ENCODE results near the gene SORCS3. TPM values are rescaled to one million over a fixed set of nuclear protein-coding genes. Genes with fewer than 3 reads are reported as not detected.

SORCS3 gene
- total RNA-seq, 1 experiment from 2014 or later: not detected

DNA sequence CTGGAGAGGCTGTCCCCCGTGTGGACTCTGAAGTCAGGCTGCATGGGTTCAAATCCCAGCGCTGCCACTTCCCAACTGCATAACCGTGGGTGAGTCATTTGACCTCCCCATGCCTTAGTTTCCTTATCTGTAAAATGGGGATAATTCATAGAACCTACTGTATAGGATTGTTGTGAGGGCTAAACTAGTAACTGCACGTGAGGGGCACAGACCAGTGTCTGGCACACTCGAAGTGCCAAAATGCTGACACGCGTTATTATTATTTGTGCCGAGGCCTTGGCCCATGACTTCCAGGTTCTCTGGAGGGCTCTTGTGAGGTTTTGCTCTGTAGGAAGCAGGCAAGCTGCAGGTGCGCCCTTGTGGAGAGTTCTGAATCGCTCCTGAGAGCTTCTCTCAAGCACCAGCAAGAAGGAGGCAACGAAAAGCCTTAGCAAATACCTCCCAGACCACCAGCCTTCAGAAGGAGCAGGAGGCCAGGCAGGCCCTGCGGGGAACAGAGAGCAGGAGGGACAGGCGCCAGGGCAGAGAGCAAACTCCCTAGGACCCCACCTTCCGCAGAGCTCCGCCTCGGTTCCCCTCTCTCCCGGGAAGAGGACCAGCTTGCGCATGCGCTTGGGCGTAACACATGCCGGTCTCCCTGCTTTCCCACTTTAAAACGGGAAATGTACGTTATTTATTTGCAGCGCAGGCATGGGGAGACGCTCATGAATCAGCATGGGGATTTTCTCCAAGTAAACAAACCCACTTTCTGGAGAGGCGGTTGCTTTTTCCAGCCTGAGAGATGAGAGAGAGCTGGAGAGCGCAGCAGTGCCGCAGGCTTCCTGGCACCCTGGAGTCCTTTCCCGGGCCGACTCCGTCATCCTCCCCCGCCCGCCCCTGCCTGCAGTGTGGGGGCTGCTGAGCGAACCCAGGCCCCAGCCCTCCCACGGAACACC is 39.6 kb downstream of the SORCS3 start:
- CTCF ChIA-PET: interaction anchor here (1.2 kb wide), 1 partner anchor 14 kb away, joined by 5 read pairs; no protein-coding TSS in a partner anchor
- intact Hi-C loops (cut with micrococcal nuclease): no loop called here
- no peak for DNase-seq (ENCODE audit: unreplicated experiment)
- H3K4me1 Mint-ChIP-seq (ENCODE audit: insufficient read depth, unreplicated experiment): no peaks in the 10 kb centered on the region
- H3K36me3 Mint-ChIP-seq (ENCODE audit: insufficient read depth, unreplicated experiment): no peaks in the 10 kb centered on the region
- no peak overlapping the region for H3K4me3 Mint-ChIP-seq (ENCODE audit: unreplicated experiment)
- H3K27me3 Mint-ChIP-seq (ENCODE audit: insufficient read depth, unreplicated experiment): peaks cover 11% of the 10 kb centered on the region
- TF ChIP-seq, protein P1, sequence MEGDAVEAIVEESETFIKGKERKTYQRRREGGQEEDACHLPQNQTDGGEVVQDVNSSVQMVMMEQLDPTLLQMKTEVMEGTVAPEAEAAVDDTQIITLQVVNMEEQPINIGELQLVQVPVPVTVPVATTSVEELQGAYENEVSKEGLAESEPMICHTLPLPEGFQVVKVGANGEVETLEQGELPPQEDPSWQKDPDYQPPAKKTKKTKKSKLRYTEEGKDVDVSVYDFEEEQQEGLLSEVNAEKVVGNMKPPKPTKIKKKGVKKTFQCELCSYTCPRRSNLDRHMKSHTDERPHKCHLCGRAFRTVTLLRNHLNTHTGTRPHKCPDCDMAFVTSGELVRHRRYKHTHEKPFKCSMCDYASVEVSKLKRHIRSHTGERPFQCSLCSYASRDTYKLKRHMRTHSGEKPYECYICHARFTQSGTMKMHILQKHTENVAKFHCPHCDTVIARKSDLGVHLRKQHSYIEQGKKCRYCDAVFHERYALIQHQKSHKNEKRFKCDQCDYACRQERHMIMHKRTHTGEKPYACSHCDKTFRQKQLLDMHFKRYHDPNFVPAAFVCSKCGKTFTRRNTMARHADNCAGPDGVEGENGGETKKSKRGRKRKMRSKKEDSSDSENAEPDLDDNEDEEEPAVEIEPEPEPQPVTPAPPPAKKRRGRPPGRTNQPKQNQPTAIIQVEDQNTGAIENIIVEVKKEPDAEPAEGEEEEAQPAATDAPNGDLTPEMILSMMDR (IDR thresholded peaks at IDR 0.05; ENCODE audit: unreplicated experiment): no peak
- POLR2A ChIA-PET: no interaction called here
- no TSS peak for BruUV-seq (replicated peaks)
- H3K9me3 Mint-ChIP-seq (ENCODE audit: unreplicated experiment): no peaks in the 10 kb centered on the region
- H3K27ac Mint-ChIP-seq (ENCODE audit: low read depth, unreplicated experiment): no peak overlapping the region

DNA sequence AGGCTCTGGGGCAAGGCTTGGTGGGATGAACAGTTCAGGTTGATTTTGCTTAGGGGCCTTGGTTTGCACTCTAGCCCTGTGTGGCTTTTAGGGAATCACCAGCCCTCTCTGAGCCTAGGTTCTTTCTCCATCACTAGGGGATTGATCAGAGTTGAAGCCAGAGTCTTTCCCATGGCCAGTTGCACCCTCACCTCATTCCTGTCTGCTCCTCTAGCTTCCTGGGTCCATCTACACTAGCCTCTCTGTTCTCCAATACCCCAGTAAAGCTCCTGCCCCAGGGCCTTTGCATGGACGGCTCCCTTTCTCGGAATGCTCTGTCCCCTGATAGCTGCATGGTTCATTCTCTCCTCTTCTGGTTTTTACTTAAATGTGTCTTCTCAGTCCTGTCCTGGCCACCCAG is 40.4 kb downstream of the SORCS3 start:
- intact Hi-C loops (cut with micrococcal nuclease): no loop called here
- Mint-ChIP-seq H3K9me3 (ENCODE audit: unreplicated experiment) (peaks cover under 1% of the 10 kb centered on the region), H3K27me3 (ENCODE audit: insufficient read depth, unreplicated experiment) (peaks cover 14% of the 10 kb centered on the region), H3K27ac (ENCODE audit: low read depth, unreplicated experiment) (no peak overlapping the region), H3K4me3 (ENCODE audit: unreplicated experiment) (no peak overlapping the region), H3K4me1 (ENCODE audit: insufficient read depth, unreplicated experiment) (no peaks in the 10 kb centered on the region), H3K36me3 (ENCODE audit: insufficient read depth, unreplicated experiment) (no peaks in the 10 kb centered on the region)
- no peak for DNase-seq (ENCODE audit: unreplicated experiment)
- BruUV-seq (replicated peaks): no TSS peak
- ChIA-PET CTCF (no interaction called here), POLR2A (no interaction called here)
- TF ChIP-seq, protein P1 (IDR thresholded peaks at IDR 0.05; ENCODE audit: unreplicated experiment): no peak

DNA sequence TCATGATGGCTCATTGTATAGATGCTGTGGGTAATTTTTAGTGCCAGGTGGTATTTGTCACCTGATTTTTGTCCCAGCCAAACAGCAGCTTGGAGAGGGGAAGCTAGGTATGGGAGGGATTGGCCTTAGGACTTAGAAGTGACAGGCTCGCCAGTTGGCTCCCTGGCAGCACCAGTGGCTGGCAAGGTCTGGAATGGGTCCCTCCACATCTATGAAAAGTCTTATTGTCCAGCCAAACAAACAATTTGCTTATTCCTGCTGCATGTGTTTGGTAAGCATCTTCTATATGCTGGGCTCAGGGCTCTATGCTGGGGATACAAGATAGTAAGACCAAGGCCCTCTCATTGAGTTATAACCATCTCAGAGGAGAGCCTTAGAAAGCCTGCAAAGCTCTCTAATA is 42.5 kb downstream of the SORCS3 start:
- Mint-ChIP-seq H3K4me3 (ENCODE audit: unreplicated experiment) (no peak overlapping the region), H3K36me3 (ENCODE audit: insufficient read depth, unreplicated experiment) (no peaks in the 10 kb centered on the region), H3K4me1 (ENCODE audit: insufficient read depth, unreplicated experiment) (no peaks in the 10 kb centered on the region), H3K9me3 (ENCODE audit: unreplicated experiment) (peaks cover 7% of the 10 kb centered on the region), H3K27ac (ENCODE audit: low read depth, unreplicated experiment) (no peak overlapping the region), H3K27me3 (ENCODE audit: insufficient read depth, unreplicated experiment) (peaks cover 33% of the 10 kb centered on the region)
- BruUV-seq (replicated peaks): no TSS peak
- DNase-seq (ENCODE audit: unreplicated experiment): no peak
- ChIA-PET POLR2A (no interaction called here), CTCF (interaction anchor here (1.4 kb wide), 1 partner anchor 23 kb away, joined by 3 read pairs; no protein-coding TSS in a partner anchor)
- TF ChIP-seq, protein P1 (IDR thresholded peaks at IDR 0.05; ENCODE audit: unreplicated experiment): no peak
- intact Hi-C loops (cut with micrococcal nuclease): no loop called here

DNA sequence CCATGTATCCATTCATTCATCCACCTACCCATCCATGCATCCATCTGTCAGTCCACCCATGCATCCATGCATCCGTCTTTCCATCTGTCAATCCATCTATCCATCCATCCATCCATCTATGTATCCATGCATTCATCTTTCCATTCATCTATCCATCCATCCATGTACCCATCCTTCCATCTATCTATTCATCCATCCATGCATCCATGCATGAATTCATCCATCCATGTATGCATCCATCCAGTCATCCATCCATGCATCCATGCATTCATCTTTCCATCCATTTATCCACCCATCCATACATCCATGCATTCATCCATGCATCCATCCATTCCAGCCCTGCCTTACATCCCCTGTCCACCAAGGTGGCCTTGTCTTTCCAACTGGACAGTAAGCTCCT is 45.7 kb downstream of the SORCS3 start:
- no peak for DNase-seq (ENCODE audit: unreplicated experiment)
- H3K4me3 Mint-ChIP-seq (ENCODE audit: unreplicated experiment): no peak overlapping the region
- peaks cover 7% of the 10 kb centered on the region for H3K9me3 Mint-ChIP-seq (ENCODE audit: unreplicated experiment)
- CTCF ChIA-PET: no interaction called here
- POLR2A ChIA-PET: no interaction called here
- no peak overlapping the region for H3K27ac Mint-ChIP-seq (ENCODE audit: low read depth, unreplicated experiment)
- peaks cover 40% of the 10 kb centered on the region for H3K27me3 Mint-ChIP-seq (ENCODE audit: insufficient read depth, unreplicated experiment)
- no peaks in the 10 kb centered on the region for H3K4me1 Mint-ChIP-seq (ENCODE audit: insufficient read depth, unreplicated experiment)
- no TSS peak for BruUV-seq (replicated peaks)
- intact Hi-C loops (cut with micrococcal nuclease): no loop called here
- H3K36me3 Mint-ChIP-seq (ENCODE audit: insufficient read depth, unreplicated experiment): no peaks in the 10 kb centered on the region
- TF ChIP-seq, protein P1 (IDR thresholded peaks at IDR 0.05; ENCODE audit: unreplicated experiment): no peak
